GM12878 (cell line): ENCODE measurements around the gene MACROD2. TPM values are rescaled to one million over a fixed set of nuclear protein-coding genes. Genes with fewer than 3 reads are reported as not detected.

Experiments used
- BCL3 ChIP-seq: IDR thresholded peaks from 2 replicates; pipeline ENCODE4 v1.6.1; 2011; ENCODE audit warnings: borderline replicate concordance, low read depth, mild to moderate bottlenecking, moderate library complexity, low read length; ENCODE audit not compliant: insufficient read depth, poor library complexity, severe bottlenecking
- FOS ChIP-seq: IDR thresholded peaks from 3 replicates; pipeline ENCODE4 v1.6.1; 2011; ENCODE audit warnings: borderline replicate concordance; ENCODE audit not compliant: insufficient read length; ENCODE audit errors: extremely low read depth
- IRF5 ChIP-seq: fragments of 450-650 bp; IDR thresholded peaks from 2 replicates; pipeline ENCODE4 v1.6.1; 2017; ENCODE audit warnings: borderline replicate concordance
- POLR2AphosphoS2 ChIP-seq: IDR thresholded peaks from 2 replicates; pipeline ENCODE4 v1.6.1; 2011; ENCODE audit warnings: low read depth, mild to moderate bottlenecking, low read length, improper control_type of control experiment, moderate library complexity
- RB1 ChIP-seq: fragments of 450-650 bp; formaldehyde crosslinking; IDR thresholded peaks from 2 replicates; pipeline ENCODE4 v1.6.1; 2017; ENCODE audit warnings: mild to moderate bottlenecking, borderline replicate concordance
- SKIL ChIP-seq: fragments of 450-650 bp; IDR thresholded peaks from 2 replicates; pipeline ENCODE4 v1.6.1; 2017; ENCODE audit warnings: mild to moderate bottlenecking, low read depth, inconsistent platforms; ENCODE audit not compliant: poor library complexity, severe bottlenecking
- USF2 ChIP-seq: IDR thresholded peaks from 2 replicates; pipeline ENCODE4 v1.6.1; 2011; ENCODE audit warnings: low read depth, low read length, improper control_type of control experiment, borderline replicate concordance
- WRNIP1 ChIP-seq: IDR thresholded peaks from 2 replicates; pipeline ENCODE4 v1.6.1; 2011; ENCODE audit warnings: low read depth, low read length, improper control_type of control experiment, borderline replicate concordance
- polyA plus RNA-seq, 11 experiments: library from polyadenylated mRNA; depleted of rRNA in 4 of 11; unstranded in 6 of 11; stranded (reverse) in 5 of 11; fragments of >200 nt; fragmentation: Nextera tagmentation in 4 of 11; fragmentation: Illumina TruSeq in 1 of 11; extraction: Ambion mirVana in 4 of 11; extraction: Trizol in 1 of 11; gene quantifications; 1 replicate in 1 of 11; 2 replicates in 10 of 11; pipeline versions ENCODE4 v1.2.1 to v1.2.3, GENCODE V29; 2011 to 2016; ENCODE audit warnings: inconsistent platforms in 2 of 11, missing spikeins in 2 of 11, low read depth in 1 of 11
- total RNA-seq, 4 experiments: library from RNA; depleted of rRNA in 3 of 4; stranded (reverse); fragments of >200 nt in 3 of 4; fragmentation: Illumina TruSeq in 1 of 4; extraction: Trizol in 1 of 4; gene quantifications; 2 replicates each; pipeline versions ENCODE4 v1.2.1 to v1.2.3, GENCODE V29; 2013 to 2021
- TF ChIP-seq, protein P1 (sequence below): fragments of 450-650 bp; IDR thresholded peaks from 2 replicates; pipeline ENCODE4 v1.6.1; 2016; ENCODE audit warnings: mild to moderate bottlenecking
- TF ChIP-seq, protein P2 (sequence below): IDR thresholded peaks from 2 replicates; pipeline ENCODE4 v1.6.1; 2012; ENCODE audit warnings: low read length, inconsistent platforms
- TF ChIP-seq, protein P3 (sequence below): IDR thresholded peaks from 2 replicates; pipeline ENCODE4 v1.6.1; 2012; ENCODE audit warnings: low read depth, low read length, improper control_type of control experiment

The MACROD2 gene
- total and polyA plus RNA-seq, 10 of the 15 experiments (the other 5 are each of a cell fraction or from before 2014, with no cell fraction given) = 1.1 to 21.5 (median 2.2) TPM

DNA sequence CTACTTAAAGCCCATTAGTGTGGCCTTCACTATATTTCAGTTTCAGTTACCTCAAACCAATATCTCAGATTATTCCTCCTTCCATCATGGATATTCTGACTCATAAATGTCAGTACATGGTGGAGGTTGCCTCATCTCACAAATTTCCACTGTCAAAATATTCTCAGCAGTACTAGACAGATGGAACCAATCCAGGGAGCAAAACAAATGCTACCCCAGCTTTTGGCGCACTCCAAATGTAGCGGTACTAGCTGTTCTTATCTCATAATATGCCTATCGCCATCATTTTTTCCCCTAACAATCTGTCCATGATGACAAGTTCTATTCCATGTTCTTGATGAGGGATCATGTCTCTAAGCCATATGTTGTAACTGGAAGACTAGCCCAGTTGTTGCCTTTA, 1551.8 kb downstream of the MACROD2 start (continued):
- TF ChIP-seq BCL3 = no peak
- TF ChIP-seq USF2 = no peak
- no peak for TF ChIP-seq RB1
- TF ChIP-seq, protein P1, sequence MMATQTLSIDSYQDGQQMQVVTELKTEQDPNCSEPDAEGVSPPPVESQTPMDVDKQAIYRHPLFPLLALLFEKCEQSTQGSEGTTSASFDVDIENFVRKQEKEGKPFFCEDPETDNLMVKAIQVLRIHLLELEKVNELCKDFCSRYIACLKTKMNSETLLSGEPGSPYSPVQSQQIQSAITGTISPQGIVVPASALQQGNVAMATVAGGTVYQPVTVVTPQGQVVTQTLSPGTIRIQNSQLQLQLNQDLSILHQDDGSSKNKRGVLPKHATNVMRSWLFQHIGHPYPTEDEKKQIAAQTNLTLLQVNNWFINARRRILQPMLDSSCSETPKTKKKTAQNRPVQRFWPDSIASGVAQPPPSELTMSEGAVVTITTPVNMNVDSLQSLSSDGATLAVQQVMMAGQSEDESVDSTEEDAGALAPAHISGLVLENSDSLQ = no peak
- TF ChIP-seq WRNIP1 = no peak
- no peak for TF ChIP-seq IRF5
- TF ChIP-seq SKIL = no peak
- no peak for TF ChIP-seq FOS
- TF ChIP-seq, protein P2, sequence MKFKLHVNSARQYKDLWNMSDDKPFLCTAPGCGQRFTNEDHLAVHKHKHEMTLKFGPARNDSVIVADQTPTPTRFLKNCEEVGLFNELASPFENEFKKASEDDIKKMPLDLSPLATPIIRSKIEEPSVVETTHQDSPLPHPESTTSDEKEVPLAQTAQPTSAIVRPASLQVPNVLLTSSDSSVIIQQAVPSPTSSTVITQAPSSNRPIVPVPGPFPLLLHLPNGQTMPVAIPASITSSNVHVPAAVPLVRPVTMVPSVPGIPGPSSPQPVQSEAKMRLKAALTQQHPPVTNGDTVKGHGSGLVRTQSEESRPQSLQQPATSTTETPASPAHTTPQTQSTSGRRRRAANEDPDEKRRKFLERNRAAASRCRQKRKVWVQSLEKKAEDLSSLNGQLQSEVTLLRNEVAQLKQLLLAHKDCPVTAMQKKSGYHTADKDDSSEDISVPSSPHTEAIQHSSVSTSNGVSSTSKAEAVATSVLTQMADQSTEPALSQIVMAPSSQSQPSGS = no peak
- TF ChIP-seq POLR2AphosphoS2 = no peak
- TF ChIP-seq, protein P3, sequence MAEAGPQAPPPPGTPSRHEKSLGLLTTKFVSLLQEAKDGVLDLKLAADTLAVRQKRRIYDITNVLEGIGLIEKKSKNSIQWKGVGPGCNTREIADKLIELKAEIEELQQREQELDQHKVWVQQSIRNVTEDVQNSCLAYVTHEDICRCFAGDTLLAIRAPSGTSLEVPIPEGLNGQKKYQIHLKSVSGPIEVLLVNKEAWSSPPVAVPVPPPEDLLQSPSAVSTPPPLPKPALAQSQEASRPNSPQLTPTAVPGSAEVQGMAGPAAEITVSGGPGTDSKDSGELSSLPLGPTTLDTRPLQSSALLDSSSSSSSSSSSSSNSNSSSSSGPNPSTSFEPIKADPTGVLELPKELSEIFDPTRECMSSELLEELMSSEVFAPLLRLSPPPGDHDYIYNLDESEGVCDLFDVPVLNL = no peak
